Measurements from ENCODE around the gene RCC2.

DNA sequence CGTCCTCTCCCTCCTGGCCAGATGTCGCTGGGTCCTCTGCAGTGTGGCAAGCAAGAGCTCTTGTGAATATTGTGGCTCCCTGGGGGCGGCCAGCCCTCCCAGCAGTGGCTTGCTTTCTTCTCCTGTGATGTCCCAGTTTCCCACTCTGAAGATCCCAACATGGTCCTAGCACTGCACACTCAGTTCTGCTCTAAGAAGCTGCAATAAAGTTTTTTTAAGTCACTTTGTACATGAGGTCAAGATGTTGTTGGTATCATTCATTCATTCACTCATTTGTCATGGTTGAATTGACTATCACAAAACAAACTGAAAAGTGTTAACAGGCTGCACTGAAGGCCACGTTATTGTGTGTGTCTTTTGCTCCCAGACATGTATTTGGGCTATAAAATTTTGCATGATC lies 75.7 kb downstream of the RCC2 start:
- TF ChIP-seq, protein P1, sequence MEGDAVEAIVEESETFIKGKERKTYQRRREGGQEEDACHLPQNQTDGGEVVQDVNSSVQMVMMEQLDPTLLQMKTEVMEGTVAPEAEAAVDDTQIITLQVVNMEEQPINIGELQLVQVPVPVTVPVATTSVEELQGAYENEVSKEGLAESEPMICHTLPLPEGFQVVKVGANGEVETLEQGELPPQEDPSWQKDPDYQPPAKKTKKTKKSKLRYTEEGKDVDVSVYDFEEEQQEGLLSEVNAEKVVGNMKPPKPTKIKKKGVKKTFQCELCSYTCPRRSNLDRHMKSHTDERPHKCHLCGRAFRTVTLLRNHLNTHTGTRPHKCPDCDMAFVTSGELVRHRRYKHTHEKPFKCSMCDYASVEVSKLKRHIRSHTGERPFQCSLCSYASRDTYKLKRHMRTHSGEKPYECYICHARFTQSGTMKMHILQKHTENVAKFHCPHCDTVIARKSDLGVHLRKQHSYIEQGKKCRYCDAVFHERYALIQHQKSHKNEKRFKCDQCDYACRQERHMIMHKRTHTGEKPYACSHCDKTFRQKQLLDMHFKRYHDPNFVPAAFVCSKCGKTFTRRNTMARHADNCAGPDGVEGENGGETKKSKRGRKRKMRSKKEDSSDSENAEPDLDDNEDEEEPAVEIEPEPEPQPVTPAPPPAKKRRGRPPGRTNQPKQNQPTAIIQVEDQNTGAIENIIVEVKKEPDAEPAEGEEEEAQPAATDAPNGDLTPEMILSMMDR (IDR thresholded peaks at IDR 0.05; ENCODE audit: low read depth, low read length), result no peak
- no peak for TF ChIP-seq POLR2A (IDR thresholded peaks at IDR 0.05; ENCODE audit: extremely low read depth, insufficient read length)

Measured in NB4 (cell line).